Smooth muscle cell (in vitro differentiated cells): ENCODE results near the gene OSTF1. TPM values are rescaled to one million over a fixed set of nuclear protein-coding genes. Genes with fewer than 3 reads are reported as not detected.

ENCODE experiments used
- DNase-seq: peaks from one replicate; lab custom pipeline; 2025; ENCODE audit not compliant: unreplicated experiment; lab: John Stamatoyannopoulos, UW
- H2AFZ ChIP-seq: fragments of 200-600 bp; sonication (generic); 2 replicates; pipeline ENCODE4 v1.6.0; 2016; ENCODE audit warnings: antibody characterized with exemption, low read depth, mild to moderate bottlenecking
- H3F3A ChIP-seq: fragments of 200-600 bp; sonication (generic); 2 replicates; pipeline ENCODE4 v1.6.0; 2017; ENCODE audit warnings: antibody characterized with exemption, low read depth
- H3K27ac ChIP-seq: fragments of 200-600 bp; sonication (generic); 2 replicates; pipeline ENCODE4 v1.5.1; 2016; ENCODE audit warnings: low read depth, mild to moderate bottlenecking
- H3K27me3 ChIP-seq: fragments of 200-600 bp; sonication (generic); 2 replicates; pipeline ENCODE4 v1.6.1; 2016; ENCODE audit warnings: low read depth, mild to moderate bottlenecking
- H3K36me3 ChIP-seq: fragments of 200-600 bp; sonication (generic); 2 replicates; pipeline ENCODE4 v1.5.1; 2016; ENCODE audit warnings: low read depth
- H3K4me1 ChIP-seq: fragments of 200-600 bp; sonication (generic); 2 replicates; pipeline ENCODE4 v1.5.1; 2016; ENCODE audit warnings: low read depth
- H3K4me2 ChIP-seq: fragments of 200-600 bp; sonication (generic); 2 replicates; pipeline ENCODE4 v1.6.0; 2016; ENCODE audit warnings: mild to moderate bottlenecking
- H3K4me3 ChIP-seq: fragments of 200-600 bp; sonication (generic); 2 replicates; pipeline ENCODE4 v1.5.1; 2016; ENCODE audit warnings: mild to moderate bottlenecking
- H3K79me2 ChIP-seq: fragments of 200-600 bp; sonication (generic); 2 replicates; pipeline ENCODE4 v1.6.0; 2016; ENCODE audit warnings: low read depth, mild to moderate bottlenecking
- H3K9ac ChIP-seq: fragments of 200-600 bp; sonication (generic); 2 replicates; pipeline ENCODE4 v1.6.0; 2016; ENCODE audit warnings: low read depth
- H3K9me3 ChIP-seq: fragments of 200-600 bp; sonication (generic); replicated peaks from 2 replicates; pipeline ENCODE4 v1.5.1; 2016; ENCODE audit warnings: low read depth
- H4K20me1 ChIP-seq: fragments of 200-600 bp; sonication (generic); 2 replicates; pipeline ENCODE4 v1.6.0; 2016; ENCODE audit warnings: low read depth
- CTCF ChIP-seq: fragments of 200-600 bp; sonication (generic); IDR thresholded peaks from 2 replicates; pipeline ENCODE4 v1.5.1; 2017; ENCODE audit warnings: borderline replicate concordance, mild to moderate bottlenecking, antibody characterized with exemption; ENCODE audit not compliant: insufficient read depth, poor library complexity, severe bottlenecking
- WGBS: methylation state at CpG from one replicate; pipeline ENCODE4 v1.1.7; 2016; ENCODE audit warnings: low lambda C conversion rate; 5-methylcytosine and 5-hydroxymethylcytosine counted together
- polyA plus RNA-seq: library from polyadenylated mRNA; unstranded; fragments of >200 nt; fragmentation: Nextera tagmentation; extraction: Ambion mirVana; gene quantifications from 2 replicates; pipeline ENCODE4 v1.2.1, GENCODE V29; 2016
- total RNA-seq: library from RNA; depleted of rRNA; stranded (reverse); fragments of >200 nt; gene quantifications from 2 replicates; pipeline ENCODE4 v1.2.3, GENCODE V29; 2014

OSTF1 gene
- total and polyA plus RNA-seq, 2 experiments from 2014 or later = 40.6 to 44.5 TPM

GRCh38 chr9:75161116-75161857 is 73.0 kb downstream of the OSTF1 start:
- no peaks in the 10 kb centered on the region for H4K20me1 ChIP-seq
- H3K36me3 ChIP-seq = no peaks in the 10 kb centered on the region
- peak overlapping the region; percentile 48 for H3K27ac ChIP-seq
- no peaks in the 10 kb centered on the region for H3K27me3 ChIP-seq
- no peak overlapping the region for H2AFZ ChIP-seq
- peak overlapping the region; percentile 61 for H3K4me2 ChIP-seq
- H3K79me2 ChIP-seq = no peaks in the 10 kb centered on the region
- no peak overlapping the region for H3K4me3 ChIP-seq
- 81% methylated on average over 2 of the region's 2 CpGs for WGBS
- H3K4me1 ChIP-seq = no peaks in the 10 kb centered on the region
- H3F3A ChIP-seq = peaks cover 6% of the 10 kb centered on the region
- H3K9me3 ChIP-seq = peaks cover 5% of the 10 kb centered on the region
- TF ChIP-seq CTCF = no peak
- no peak overlapping the region for H3K9ac ChIP-seq
- DNase-seq = no peak

- H3K79me2 ChIP-seq = no peaks in the 10 kb centered on the region
- H3K27me3 ChIP-seq = no peaks in the 10 kb centered on the region
- H3K4me2 ChIP-seq = no peak overlapping the region
- no peak for TF ChIP-seq CTCF
- no peak overlapping the region for H3K27ac ChIP-seq
- no peak overlapping the region for H2AFZ ChIP-seq
- DNase-seq = no peak
- H3F3A ChIP-seq = peaks cover 6% of the 10 kb centered on the region
- H3K36me3 ChIP-seq = no peaks in the 10 kb centered on the region
- WGBS = 93% methylated on average over 5 of the region's 5 CpGs
- H4K20me1 ChIP-seq = no peaks in the 10 kb centered on the region
- H3K9me3 ChIP-seq = peaks cover 5% of the 10 kb centered on the region
- H3K4me1 ChIP-seq = no peaks in the 10 kb centered on the region
- no peak overlapping the region for H3K9ac ChIP-seq
- no peak overlapping the region for H3K4me3 ChIP-seq
Observed at GRCh38 chr9:75163764-75164163, 75.5 kb downstream of the OSTF1 start.

GRCh38 chr9:75164573-75164972 is 76.3 kb downstream of the OSTF1 start:
- Histone ChIP-seq H4K20me1 (no peaks in the 10 kb centered on the region), H2AFZ (no peak overlapping the region), H3K79me2 (no peaks in the 10 kb centered on the region), H3K27me3 (no peaks in the 10 kb centered on the region), H3K9me3 (peaks cover 5% of the 10 kb centered on the region), H3K4me1 (no peaks in the 10 kb centered on the region), H3F3A (peaks cover 6% of the 10 kb centered on the region), H3K4me3 (no peak overlapping the region), H3K4me2 (no peak overlapping the region), H3K9ac (no peak overlapping the region), H3K36me3 (no peaks in the 10 kb centered on the region), H3K27ac (no peak overlapping the region)
- DNase-seq = no peak
- TF ChIP-seq CTCF = no peak

- Histone ChIP-seq H3K4me1 (no peaks in the 10 kb centered on the region), H3K27me3 (no peaks in the 10 kb centered on the region), H3K9ac (no peak overlapping the region), H3K27ac (peak overlapping the region; percentile 87), H2AFZ (no peak overlapping the region), H4K20me1 (no peaks in the 10 kb centered on the region), H3K36me3 (no peaks in the 10 kb centered on the region), H3F3A (no peaks in the 10 kb centered on the region), H3K9me3 (peaks cover 5% of the 10 kb centered on the region), H3K4me2 (no peak overlapping the region), H3K79me2 (no peaks in the 10 kb centered on the region), H3K4me3 (no peak overlapping the region)
- TF ChIP-seq CTCF = no peak
- DNase-seq = no peak
- 83% methylated on average over 1 of the region's 1 CpG for WGBS
Observed at GRCh38 chr9:75167281-75167680, 79.0 kb downstream of the OSTF1 start.
